NB4 (cell line): ENCODE results near the gene TTC34.

Experiments used
- DNase-seq: peaks from one replicate; pipeline ENCODE4 v3.0.0; 2010; ENCODE audit warnings: low read depth
- H3K4me3 ChIP-seq: one replicate; pipeline ENCODE4 v1.5.1; 2011; ENCODE audit warnings: mild to moderate bottlenecking, low read depth, low read length, moderate library complexity
- MYC ChIP-seq: IDR thresholded peaks from 2 replicates; pipeline ENCODE4 v1.6.1; 2011; ENCODE audit warnings: low read depth, low read length
- POLR2A ChIP-seq: IDR thresholded peaks from 2 replicates; pipeline ENCODE4 v1.6.1; 2011; ENCODE audit warnings: mild to moderate bottlenecking; ENCODE audit not compliant: insufficient read length; ENCODE audit errors: extremely low read depth
- TF ChIP-seq, protein P1 (sequence below): IDR thresholded peaks from one replicate; pipeline ENCODE4 v1.5.1; 2012; ENCODE audit warnings: low read depth, low read length
- TF ChIP-seq, protein P2 (sequence below): IDR thresholded peaks from 2 replicates; pipeline ENCODE4 v1.6.1; 2011; ENCODE audit warnings: low read depth, low read length

TTC34 gene

DNA sequence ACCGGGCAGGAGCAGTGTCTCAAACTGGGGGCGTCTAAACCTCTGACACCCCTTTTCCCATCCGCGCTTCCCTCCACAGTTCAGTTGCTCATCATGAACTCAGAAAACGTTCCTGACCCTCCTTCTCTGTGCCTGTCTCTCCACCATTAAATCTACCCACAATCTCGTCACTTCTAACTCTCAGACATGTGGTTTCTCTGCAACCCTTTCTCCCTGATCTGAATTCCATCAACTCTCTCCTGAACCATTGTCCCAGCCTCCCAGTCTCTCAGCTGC lies 3.8 kb downstream of the TTC34 start:
- no peak overlapping the region for H3K4me3 ChIP-seq
- DNase-seq, result no peak
- no peak for TF ChIP-seq MYC
- TF ChIP-seq, protein P1, sequence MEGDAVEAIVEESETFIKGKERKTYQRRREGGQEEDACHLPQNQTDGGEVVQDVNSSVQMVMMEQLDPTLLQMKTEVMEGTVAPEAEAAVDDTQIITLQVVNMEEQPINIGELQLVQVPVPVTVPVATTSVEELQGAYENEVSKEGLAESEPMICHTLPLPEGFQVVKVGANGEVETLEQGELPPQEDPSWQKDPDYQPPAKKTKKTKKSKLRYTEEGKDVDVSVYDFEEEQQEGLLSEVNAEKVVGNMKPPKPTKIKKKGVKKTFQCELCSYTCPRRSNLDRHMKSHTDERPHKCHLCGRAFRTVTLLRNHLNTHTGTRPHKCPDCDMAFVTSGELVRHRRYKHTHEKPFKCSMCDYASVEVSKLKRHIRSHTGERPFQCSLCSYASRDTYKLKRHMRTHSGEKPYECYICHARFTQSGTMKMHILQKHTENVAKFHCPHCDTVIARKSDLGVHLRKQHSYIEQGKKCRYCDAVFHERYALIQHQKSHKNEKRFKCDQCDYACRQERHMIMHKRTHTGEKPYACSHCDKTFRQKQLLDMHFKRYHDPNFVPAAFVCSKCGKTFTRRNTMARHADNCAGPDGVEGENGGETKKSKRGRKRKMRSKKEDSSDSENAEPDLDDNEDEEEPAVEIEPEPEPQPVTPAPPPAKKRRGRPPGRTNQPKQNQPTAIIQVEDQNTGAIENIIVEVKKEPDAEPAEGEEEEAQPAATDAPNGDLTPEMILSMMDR, result no peak
- TF ChIP-seq, protein P2, sequence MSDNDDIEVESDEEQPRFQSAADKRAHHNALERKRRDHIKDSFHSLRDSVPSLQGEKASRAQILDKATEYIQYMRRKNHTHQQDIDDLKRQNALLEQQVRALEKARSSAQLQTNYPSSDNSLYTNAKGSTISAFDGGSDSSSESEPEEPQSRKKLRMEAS, result no peak
- TF ChIP-seq POLR2A, result no peak

DNA sequence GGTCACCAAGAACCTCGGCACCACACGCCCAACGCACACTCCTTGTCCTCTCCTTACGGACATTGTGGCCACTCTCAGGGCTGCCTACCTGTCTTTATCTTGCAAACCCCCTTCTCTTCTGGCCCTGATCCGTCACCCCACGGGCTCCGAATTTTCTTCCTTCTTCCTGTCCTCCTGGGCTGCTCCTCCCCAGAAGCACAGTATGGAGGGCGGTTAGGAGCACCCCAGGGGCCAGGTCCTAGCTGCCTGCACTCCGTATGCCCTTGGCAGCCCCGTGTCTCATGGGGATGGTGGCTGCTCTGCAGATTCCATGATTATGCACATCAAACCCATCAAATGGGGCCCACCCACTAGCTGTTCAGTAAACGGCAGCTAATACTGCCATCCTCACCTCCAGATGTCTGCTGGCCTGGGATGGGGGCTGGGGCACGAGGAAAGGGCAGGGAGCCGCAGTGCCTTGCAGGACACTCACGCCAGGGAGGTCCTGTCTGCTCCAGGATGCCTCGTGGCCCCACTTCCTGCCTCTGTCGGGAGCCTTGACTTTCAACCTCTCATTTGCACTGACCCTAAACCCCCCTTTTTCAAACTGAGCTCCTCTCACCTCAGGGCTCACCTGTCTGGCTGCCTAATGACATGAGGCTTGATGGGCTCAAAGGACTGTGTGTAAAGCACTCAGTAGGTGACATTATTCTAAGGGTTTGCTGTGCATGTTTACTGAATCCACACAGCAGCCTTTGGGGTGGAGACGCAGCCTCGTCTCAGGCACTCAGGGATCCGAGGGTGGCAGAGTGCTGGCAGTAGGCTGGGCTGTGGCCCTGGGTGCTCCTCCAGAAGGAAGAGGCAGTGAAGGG lies 4.4 kb downstream of the TTC34 start:
- H3K4me3 ChIP-seq, result no peak overlapping the region
- TF ChIP-seq MYC, result no peak
- TF ChIP-seq, protein P1, result no peak
- TF ChIP-seq, protein P2, result no peak
- no peak for TF ChIP-seq POLR2A
- DNase-seq, result no peak

DNA sequence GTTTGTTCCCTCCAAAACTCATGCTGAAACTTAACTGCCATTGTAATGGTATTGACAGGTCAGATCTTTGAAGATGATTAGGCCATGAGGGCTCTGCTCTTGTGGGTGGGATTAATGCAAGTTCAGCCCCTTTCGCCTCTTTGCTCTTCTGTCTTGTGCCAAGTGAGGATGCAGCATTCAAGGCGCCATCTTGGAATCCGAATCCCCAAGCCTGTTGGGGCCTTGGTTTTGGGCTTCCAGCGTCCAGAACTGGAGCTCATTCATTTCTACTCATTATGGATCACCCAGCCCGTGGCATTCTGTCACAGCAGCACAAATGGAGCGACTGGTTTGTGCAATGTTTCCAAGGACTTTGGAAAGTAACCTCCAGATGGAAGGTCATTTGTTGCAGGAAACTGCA lies 5.6 kb downstream of the TTC34 start:
- no peak for DNase-seq
- no peak overlapping the region for H3K4me3 ChIP-seq
- TF ChIP-seq POLR2A (no peak), MYC (no peak)
- TF ChIP-seq, protein P2, result no peak
- TF ChIP-seq, protein P1, result no peak

DNA sequence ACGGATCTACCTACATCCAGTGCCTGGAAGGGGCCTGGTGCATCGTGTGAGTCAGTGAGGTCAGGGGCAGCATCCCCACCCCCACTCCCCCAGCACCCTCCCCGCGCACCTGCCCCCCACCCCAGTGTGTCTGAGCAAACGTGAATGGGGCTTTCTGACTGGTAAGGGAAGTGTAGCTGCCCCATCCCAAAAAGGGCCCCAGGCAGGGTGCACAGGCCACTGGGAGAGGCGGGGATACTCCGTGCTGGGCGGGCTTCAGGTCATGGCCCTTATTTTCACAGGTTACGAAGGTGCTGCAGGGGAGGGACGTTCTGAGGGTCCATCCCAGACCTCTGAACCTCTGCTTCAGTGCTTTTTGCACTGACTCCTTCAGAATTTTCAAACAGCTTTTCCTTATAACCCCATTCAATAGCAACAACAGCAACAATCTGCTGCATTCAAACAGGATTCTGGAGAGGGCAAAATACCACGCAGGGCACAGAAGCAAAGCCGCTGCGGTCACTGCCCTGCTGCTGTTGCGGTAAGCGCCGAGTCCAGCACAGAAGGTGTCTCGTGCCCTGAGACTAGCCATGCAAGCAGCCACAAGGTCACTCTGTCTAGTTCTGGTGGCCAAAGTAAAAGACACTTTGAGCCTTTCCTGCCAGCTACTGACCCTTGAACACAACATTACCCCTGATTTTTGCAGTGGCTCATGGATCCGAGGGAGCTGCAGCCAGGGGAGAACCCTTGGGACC lies 10.3 kb downstream of the TTC34 start:
- H3K4me3 ChIP-seq, result no peak overlapping the region
- TF ChIP-seq, protein P1, result no peak
- TF ChIP-seq POLR2A, result no peak
- TF ChIP-seq, protein P2, result no peak
- TF ChIP-seq MYC, result no peak
- DNase-seq, result no peak

DNA sequence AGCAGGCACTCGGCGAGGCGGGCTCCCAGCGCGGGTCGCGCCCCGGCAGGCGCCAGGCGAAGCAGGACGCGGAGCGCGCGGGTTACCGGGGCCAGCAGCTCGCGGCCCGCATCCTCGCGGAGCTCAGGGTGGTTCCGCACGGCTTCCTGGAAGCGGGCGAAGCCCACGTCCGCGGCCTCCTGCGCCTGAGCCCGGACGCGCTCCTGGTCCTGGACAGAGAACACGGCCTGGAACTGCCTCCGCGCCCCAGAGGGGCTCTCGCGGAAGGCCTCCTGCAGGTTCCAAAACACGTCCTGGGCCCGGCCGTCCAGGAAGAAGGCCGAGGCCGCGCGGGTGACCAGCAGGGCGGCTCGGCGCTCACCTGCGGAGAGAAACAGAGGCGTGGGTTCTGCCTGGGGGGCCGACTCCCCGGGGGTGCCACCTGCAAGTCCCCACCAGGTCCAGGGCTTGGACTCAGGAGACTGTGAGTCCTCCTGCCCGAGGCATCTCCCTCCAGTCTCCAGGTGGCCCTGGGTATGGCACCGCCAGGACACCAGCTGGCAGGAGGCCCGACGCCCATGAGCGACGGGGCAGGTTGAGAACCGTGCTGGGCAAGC lies 11.4 kb downstream of the TTC34 start:
- no peak for DNase-seq
- TF ChIP-seq POLR2A (no peak), MYC (no peak)
- TF ChIP-seq, protein P1, result no peak
- TF ChIP-seq, protein P2, result no peak
- no peak overlapping the region for H3K4me3 ChIP-seq
